A673 (cell line): ENCODE measurements around the gene SH3PXD2B.

ENCODE experiments used
- CTCF ChIP-seq: fragments of 300-800, 200-600 bp; sonication (generic); conservative IDR thresholded peaks from 2 replicates; pipeline ENCODE4 v1.5.1; 2017; ENCODE audit warnings: low read depth, mild to moderate bottlenecking, antibody characterized with exemption, low read length, moderate library complexity, mixed read lengths
- EZH2 ChIP-seq: fragments of 200-600 bp; sonication (generic); IDR thresholded peaks from 2 replicates; pipeline ENCODE4 v1.6.1; 2017; ENCODE audit warnings: borderline replicate concordance, low read depth, mild to moderate bottlenecking, mixed read lengths, antibody characterized with exemption, low read length; ENCODE audit not compliant: poor library complexity, severe bottlenecking

GRCh38 chr5:172283862-172284610 is 170.3 kb downstream of the SH3PXD2B start:
- TF ChIP-seq CTCF (no peak), EZH2 (no peak)
